22Rv1 (cell line): ENCODE results near the gene FOLR2.
"Not testable (repeated sequence)": the region's sequence is repeated elsewhere in the genome, so short reads cannot be mapped to it uniquely, and the experiment has no call there.

Experiments used
- ZFX ChIP-seq: fragments of 450-650 bp; IDR thresholded peaks from 2 replicates; pipeline ENCODE4 v1.6.1; 2017; ENCODE audit warnings: antibody characterized with exemption, borderline replicate concordance
- TF ChIP-seq, protein P1 (sequence below): fragments of 450-650 bp; IDR thresholded peaks from 2 replicates; pipeline ENCODE4 v1.5.1; 2017; ENCODE audit warnings: mild to moderate bottlenecking

DNA sequence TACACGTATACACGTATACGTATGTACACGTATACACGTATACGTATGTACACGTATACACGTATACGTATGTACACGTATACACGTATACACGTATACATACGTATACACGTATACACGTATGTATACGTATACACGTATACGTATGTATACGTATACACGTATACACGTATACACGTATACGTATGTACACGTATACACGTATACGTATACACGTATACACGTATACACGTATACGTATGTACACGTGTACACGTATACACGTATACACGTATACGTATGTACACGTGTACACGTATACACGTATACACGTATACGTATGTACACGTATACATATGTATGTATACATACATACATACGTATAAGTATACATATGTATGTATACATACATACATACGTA, 15.1 kb upstream of the FOLR2 start:
- TF ChIP-seq, protein P1, sequence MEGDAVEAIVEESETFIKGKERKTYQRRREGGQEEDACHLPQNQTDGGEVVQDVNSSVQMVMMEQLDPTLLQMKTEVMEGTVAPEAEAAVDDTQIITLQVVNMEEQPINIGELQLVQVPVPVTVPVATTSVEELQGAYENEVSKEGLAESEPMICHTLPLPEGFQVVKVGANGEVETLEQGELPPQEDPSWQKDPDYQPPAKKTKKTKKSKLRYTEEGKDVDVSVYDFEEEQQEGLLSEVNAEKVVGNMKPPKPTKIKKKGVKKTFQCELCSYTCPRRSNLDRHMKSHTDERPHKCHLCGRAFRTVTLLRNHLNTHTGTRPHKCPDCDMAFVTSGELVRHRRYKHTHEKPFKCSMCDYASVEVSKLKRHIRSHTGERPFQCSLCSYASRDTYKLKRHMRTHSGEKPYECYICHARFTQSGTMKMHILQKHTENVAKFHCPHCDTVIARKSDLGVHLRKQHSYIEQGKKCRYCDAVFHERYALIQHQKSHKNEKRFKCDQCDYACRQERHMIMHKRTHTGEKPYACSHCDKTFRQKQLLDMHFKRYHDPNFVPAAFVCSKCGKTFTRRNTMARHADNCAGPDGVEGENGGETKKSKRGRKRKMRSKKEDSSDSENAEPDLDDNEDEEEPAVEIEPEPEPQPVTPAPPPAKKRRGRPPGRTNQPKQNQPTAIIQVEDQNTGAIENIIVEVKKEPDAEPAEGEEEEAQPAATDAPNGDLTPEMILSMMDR, result not testable (repeated sequence)
- not testable (repeated sequence) for TF ChIP-seq ZFX
